GM19351 (cell line): Measurements from ENCODE around the gene OR52M1.
"Not testable (repeated sequence)": the region's sequence is repeated elsewhere in the genome, so short reads cannot be mapped to it uniquely, and the experiment has no call there.

ENCODE experiments used
- ATAC-seq: cut with Tn5 transposase; IDR thresholded peaks from one replicate; pipeline ENCODE4 v1.9.1; 2021; ENCODE audit warnings: mild to moderate bottlenecking, moderate library complexity; ENCODE audit not compliant: unreplicated experiment

OR52M1 gene

GRCh38 chr11:4544891-4545290, at the start of gene OR52M1:
OR52M1 (plus strand) TSS chr11:4545191; CDS start chr11:4545191, 0 bp downstream.
- no peak for ATAC-seq

GRCh38 chr11:4495487-4495886, 49.5 kb upstream of the OR52M1 start:
- ATAC-seq = no peak

- no peak for ATAC-seq
Measured at GRCh38 chr11:4495986-4496385, 49.0 kb upstream of the OR52M1 start.

- ATAC-seq = no peak
Measured at GRCh38 chr11:4496557-4497248, 48.3 kb upstream of the OR52M1 start.

- ATAC-seq = no peak
Measured at GRCh38 chr11:4508886-4509285, 36.1 kb upstream of the OR52M1 start.

GRCh38 chr11:4511282-4512245, 33.4 kb upstream of the OR52M1 start:
- no peak for ATAC-seq

GRCh38 chr11:4514196-4514595, 30.8 kb upstream of the OR52M1 start:
- no peak for ATAC-seq

GRCh38 chr11:4522339-4522738, 22.7 kb upstream of the OR52M1 start:
- ATAC-seq = no peak

GRCh38 chr11:4522752-4523151, 22.2 kb upstream of the OR52M1 start:
- ATAC-seq = no peak

GRCh38 chr11:4523666-4524065, 21.3 kb upstream of the OR52M1 start:
- ATAC-seq = no peak

- ATAC-seq = no peak
Measured at GRCh38 chr11:4527926-4528325, 17.1 kb upstream of the OR52M1 start.

GRCh38 chr11:4531686-4532085, 13.3 kb upstream of the OR52M1 start:
- not testable (repeated sequence) for ATAC-seq

- peak; percentile 91 for ATAC-seq
Measured at GRCh38 chr11:4539603-4540219, 5.3 kb upstream of the OR52M1 start.

- no peak for ATAC-seq
Measured at GRCh38 chr11:4541071-4541470, 3.9 kb upstream of the OR52M1 start.

- ATAC-seq = no peak
Measured at GRCh38 chr11:4543561-4543960, 1.4 kb upstream of the OR52M1 start.

GRCh38 chr11:4546878-4547277, 1.9 kb downstream of the OR52M1 start:
- no peak for ATAC-seq

GRCh38 chr11:4547416-4547815, 2.4 kb downstream of the OR52M1 start:
- no peak for ATAC-seq

- ATAC-seq = no peak
Measured at GRCh38 chr11:4551346-4551979, 6.5 kb downstream of the OR52M1 start.

GRCh38 chr11:4559527-4560440, 14.8 kb downstream of the OR52M1 start:
- no peak for ATAC-seq

- ATAC-seq = no peak
Measured at GRCh38 chr11:4560467-4560866, 15.5 kb downstream of the OR52M1 start.
